ENCODE results near the gene SLC38A11. TPM values are rescaled to one million over a fixed set of nuclear protein-coding genes. Genes with fewer than 3 reads are reported as not detected.
"Not testable (repeated sequence)": the region's sequence is repeated elsewhere in the genome, so short reads cannot be mapped to it uniquely, and the experiment has no call there.

SLC38A11 gene
- total and polyA plus RNA-seq, 7 donors: 0.46 to 4.3 (median 0.71) TPM; not detected in 1

DNA sequence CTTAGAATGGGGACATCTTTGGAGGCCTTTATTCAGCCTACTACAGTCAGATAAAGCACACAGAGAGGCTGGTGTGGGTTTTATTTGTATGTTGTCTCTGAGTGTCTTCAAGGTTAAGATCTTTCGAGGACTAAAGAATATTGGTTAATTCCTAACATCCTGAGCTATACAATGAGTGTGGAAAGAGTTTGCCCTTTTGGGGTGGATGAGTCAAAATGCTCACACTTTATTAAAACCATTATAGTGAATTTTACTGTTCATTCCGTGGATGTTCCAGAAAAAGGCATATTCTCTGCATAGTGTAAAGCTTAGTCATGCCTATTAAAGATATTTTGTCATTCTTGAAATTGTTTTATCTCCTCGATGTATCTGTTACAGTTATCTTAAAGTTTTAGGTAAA is 29.1 kb upstream of the SLC38A11 start:
- Histone ChIP-seq H3K27me3 (no peaks in the 10 kb centered on the region), H3K36me3 (no peaks in the 10 kb centered on the region), H3K4me1 (peaks cover 0 to 11% (median 11%) of the 10 kb centered on the region in 4 donors), H3K4me3 (no peak overlapping the region), H3K9me3 (no peaks in the 10 kb centered on the region), H3K27ac (no peak overlapping the region)
- TF ChIP-seq POLR2AphosphoS5 (IDR thresholded peaks at IDR 0.05) (no peak), EP300 (IDR thresholded peaks at IDR 0.05) (no peak), POLR2A (IDR thresholded peaks at IDR 0.05) (no peak)
- TF ChIP-seq, protein P1, sequence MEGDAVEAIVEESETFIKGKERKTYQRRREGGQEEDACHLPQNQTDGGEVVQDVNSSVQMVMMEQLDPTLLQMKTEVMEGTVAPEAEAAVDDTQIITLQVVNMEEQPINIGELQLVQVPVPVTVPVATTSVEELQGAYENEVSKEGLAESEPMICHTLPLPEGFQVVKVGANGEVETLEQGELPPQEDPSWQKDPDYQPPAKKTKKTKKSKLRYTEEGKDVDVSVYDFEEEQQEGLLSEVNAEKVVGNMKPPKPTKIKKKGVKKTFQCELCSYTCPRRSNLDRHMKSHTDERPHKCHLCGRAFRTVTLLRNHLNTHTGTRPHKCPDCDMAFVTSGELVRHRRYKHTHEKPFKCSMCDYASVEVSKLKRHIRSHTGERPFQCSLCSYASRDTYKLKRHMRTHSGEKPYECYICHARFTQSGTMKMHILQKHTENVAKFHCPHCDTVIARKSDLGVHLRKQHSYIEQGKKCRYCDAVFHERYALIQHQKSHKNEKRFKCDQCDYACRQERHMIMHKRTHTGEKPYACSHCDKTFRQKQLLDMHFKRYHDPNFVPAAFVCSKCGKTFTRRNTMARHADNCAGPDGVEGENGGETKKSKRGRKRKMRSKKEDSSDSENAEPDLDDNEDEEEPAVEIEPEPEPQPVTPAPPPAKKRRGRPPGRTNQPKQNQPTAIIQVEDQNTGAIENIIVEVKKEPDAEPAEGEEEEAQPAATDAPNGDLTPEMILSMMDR (IDR thresholded peaks at IDR 0.05): no peak
- DNase-seq: no peak
- intact Hi-C loops (cut with DNase I): no loop called here
- 91 to 93% methylated on average over 3 of the region's 3 CpGs for WGBS, 2 donors

DNA sequence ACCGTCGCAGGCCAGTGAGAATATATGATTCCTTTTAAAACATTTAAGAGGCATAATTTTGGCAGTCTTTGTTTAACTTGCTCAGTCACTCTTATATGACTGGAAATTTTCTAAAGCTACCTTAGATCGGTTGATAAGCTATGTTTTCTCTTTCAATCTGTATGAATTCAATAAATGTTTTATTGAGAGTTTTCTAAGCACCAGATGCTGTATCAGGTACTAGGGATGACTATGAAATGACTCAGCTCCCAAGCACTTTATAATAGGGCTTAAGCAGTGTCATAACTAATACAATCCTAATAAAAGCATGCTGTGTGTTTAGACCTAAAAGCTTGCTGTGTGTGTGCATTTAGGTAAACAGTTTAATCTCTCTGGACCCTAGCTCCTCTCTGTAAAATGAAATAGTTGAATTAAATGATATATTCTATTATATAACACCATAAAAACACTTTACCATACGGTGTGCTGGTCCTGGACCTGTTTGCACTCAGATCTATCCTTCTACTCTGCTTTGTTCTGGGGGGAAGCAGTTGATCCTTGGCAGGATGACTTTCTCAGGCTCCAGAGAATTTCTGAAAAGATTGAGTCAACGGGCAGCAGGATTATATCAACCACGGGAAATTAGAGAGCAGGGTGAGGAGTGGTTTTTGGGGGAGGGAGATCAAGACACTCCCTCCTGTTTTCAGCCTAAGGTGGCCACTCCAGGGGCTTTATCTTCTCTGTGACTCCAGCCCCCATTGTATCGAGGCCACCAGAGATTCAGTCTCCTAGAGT is 26.1 kb upstream of the SLC38A11 start:
- H3K4me1 ChIP-seq: peaks cover 0 to 11% (median 11%) of the 10 kb centered on the region in 4 donors
- H3K4me3 ChIP-seq: no peak overlapping the region
- TF ChIP-seq POLR2A (IDR thresholded peaks at IDR 0.05): no peak
- TF ChIP-seq POLR2AphosphoS5 (IDR thresholded peaks at IDR 0.05): no peak
- no peak for TF ChIP-seq EP300 (IDR thresholded peaks at IDR 0.05)
- TF ChIP-seq, protein P1 (IDR thresholded peaks at IDR 0.05): no peak
- intact Hi-C loops (cut with DNase I): no loop called here
- no peak for DNase-seq
- peak overlapping the region; percentile 2 to 63 (median 43) for H3K27ac ChIP-seq
- no peaks in the 10 kb centered on the region for H3K9me3 ChIP-seq
- H3K36me3 ChIP-seq: no peaks in the 10 kb centered on the region
- WGBS, 2 donors: 56 to 65% methylated on average over 7 of the region's 7 CpGs
- H3K27me3 ChIP-seq: no peaks in the 10 kb centered on the region

DNA sequence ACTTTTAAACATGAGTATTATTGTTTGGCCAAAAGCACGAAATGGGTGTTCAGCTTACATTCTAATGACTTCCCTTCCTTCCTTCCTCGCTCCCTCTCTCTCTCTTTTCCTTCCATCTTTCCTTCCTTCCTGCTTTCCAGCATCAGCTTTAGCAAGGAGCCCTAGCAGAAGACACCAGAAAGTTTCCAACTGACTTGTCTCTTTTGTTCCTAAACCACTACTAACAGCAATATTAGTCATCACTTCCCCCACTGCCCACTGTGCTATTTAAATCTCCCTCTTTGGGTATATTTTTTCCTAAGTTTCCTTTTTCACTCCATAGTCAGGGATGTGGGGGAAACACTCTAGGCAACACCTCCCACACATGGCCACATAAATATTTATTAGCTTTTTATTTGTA is 25.4 kb upstream of the SLC38A11 start:
- H3K36me3 ChIP-seq; H3K9me3 ChIP-seq; intact Hi-C loops (cut with DNase I); H3K4me3 ChIP-seq; H3K27me3 ChIP-seq; DNase-seq: not testable (repeated sequence)
- Histone ChIP-seq H3K4me1 (peaks cover 0 to 11% (median 11%) of the 10 kb centered on the region in 4 donors), H3K27ac (peak overlapping the region; percentile 2 to 63 (median 43))
- WGBS, 2 donors: 84 to 85% methylated on average over 2 of the region's 2 CpGs

DNA sequence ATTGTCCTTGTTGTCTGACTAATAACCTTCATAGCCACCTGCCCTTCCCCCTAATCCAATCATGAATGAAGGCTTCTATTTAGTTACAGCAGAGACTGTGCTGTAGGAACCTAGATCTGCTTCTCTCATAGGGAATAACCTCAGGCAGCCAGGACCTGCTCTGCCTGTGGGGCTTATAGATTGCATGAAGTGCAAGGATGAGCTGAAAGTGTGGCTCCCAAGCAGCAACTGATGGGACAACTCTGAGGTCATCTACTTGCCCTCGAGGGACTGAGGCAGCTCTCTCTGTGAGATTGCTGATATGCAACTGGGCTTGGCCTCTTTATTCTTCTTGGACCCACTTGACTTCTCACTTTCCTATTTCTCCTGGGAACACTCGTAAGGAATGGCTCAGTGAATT is 23.8 kb upstream of the SLC38A11 start:
- DNase-seq: no peak

DNA sequence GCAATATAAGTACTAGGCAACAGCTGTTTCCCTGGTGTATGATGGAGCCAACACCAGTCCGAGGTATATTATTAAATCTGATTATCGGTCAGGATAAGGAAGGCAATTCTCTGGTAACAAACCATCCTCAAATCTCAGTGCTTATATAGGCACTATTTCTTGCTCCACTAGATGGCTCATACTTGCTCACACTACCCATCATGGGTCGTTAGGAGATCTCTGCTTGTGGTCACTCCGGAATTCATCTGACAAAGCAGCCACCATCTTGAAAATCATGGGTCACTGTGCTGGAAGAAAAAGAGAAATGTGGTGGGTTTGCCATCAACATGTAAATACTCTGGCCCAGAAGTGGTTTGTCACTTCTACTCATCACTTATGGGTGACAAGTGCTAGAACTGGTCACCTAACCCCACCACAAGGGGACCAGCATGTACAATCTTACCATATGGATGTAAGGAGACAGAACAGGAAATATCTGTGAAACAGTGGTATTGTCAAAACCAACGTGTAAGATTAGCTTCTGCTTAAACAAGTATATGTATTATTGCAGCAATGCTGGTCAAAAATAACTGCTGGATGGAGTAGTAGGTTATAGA is 21.6 kb upstream of the SLC38A11 start:
- WGBS, 2 donors: 61 to 77% methylated on average over 5 of the region's 5 CpGs
- intact Hi-C loops (cut with DNase I); H3K4me3 ChIP-seq: not testable (repeated sequence)

More for the DNA sequence above, 23.8 kb upstream of the SLC38A11 start:
- intact Hi-C loops (cut with DNase I): no loop called here
- H3K4me1 ChIP-seq: peaks cover 0 to 11% (median 11%) of the 10 kb centered on the region in 4 donors
- TF ChIP-seq, protein P1 (IDR thresholded peaks at IDR 0.05): no peak
- TF ChIP-seq POLR2A (IDR thresholded peaks at IDR 0.05) (no peak), EP300 (IDR thresholded peaks at IDR 0.05) (no peak), POLR2AphosphoS5 (IDR thresholded peaks at IDR 0.05) (no peak)
- no peaks in the 10 kb centered on the region for H3K27me3 ChIP-seq
- no peak overlapping the region for H3K27ac ChIP-seq
- H3K36me3 ChIP-seq: no peaks in the 10 kb centered on the region
- H3K9me3 ChIP-seq: no peaks in the 10 kb centered on the region
- 74 to 90% methylated on average over 2 of the region's 2 CpGs for WGBS, 2 donors
- H3K4me3 ChIP-seq: no peak overlapping the region

More for the DNA sequence above, 21.6 kb upstream of the SLC38A11 start:
- H3K36me3 ChIP-seq, H3K9me3 ChIP-seq, H3K27ac ChIP-seq, DNase-seq, H3K27me3 ChIP-seq: not testable (repeated sequence)
- peaks cover 0 to 11% (median 9%) of the 10 kb centered on the region in 4 donors for H3K4me1 ChIP-seq
